Measurements from ENCODE around the gene SZRD1. TPM values are rescaled to one million over a fixed set of nuclear protein-coding genes. Genes with fewer than 3 reads are reported as not detected.

SZRD1 gene
- total and polyA plus RNA-seq, 4 donors, result 14.2 to 44.3 (median 25.0) TPM

- DNase-seq (ENCODE audit: low spot score), result no peak
- no peaks in the 10 kb centered on the region for H3K9me3 ChIP-seq (ENCODE audit: control insufficient read depth in 4 of 4, low read length in 3 of 4)
- no peak overlapping the region for H3K9ac ChIP-seq (ENCODE audit: low read depth in 1 of 2, low read length in 2 of 2)
- no peaks in the 10 kb centered on the region for H3K36me3 ChIP-seq (ENCODE audit: control insufficient read depth in 4 of 4, insufficient read depth in 3 of 4, low read depth in 1 of 4, low read length in 3 of 4)
- no peak overlapping the region for H3K4me3 ChIP-seq (ENCODE audit: low read depth in 1 of 3, low read length in 3 of 3)
- H3K27me3 ChIP-seq (ENCODE audit: control insufficient read depth in 4 of 4, insufficient read depth in 4 of 4, low read length in 3 of 4), result no peaks in the 10 kb centered on the region
- H3K27ac ChIP-seq (ENCODE audit: low read depth in 1 of 2, low read length in 2 of 2), result no peak overlapping the region
- WGBS, result 97% methylated on average over 5 of the region's 5 CpGs
- no peak for TF ChIP-seq YY1 (IDR thresholded peaks at IDR 0.05)
- TF ChIP-seq CTCF (IDR thresholded peaks at IDR 0.05; ENCODE audit: low read depth, low read length, missing input control), result no peak
- no peak for TF ChIP-seq ATF3 (IDR thresholded peaks at IDR 0.05)
- no peak for TF ChIP-seq SP1 (IDR thresholded peaks at IDR 0.05)
- no peak for TF ChIP-seq REST (IDR thresholded peaks at IDR 0.05)
- no peak for TF ChIP-seq ZBTB33 (IDR thresholded peaks at IDR 0.05)
- no peak for TF ChIP-seq NR2F2 (IDR thresholded peaks at IDR 0.05)
- TF ChIP-seq GABPA (IDR thresholded peaks at IDR 0.05 in 1 of 2, conservative IDR thresholded peaks at IDR 0.05 in 1 of 2), result no peak
- TF ChIP-seq RXRA (IDR thresholded peaks at IDR 0.05), result no peak
- TF ChIP-seq FOXA1 (IDR thresholded peaks at IDR 0.05), result no peak
- TF ChIP-seq TAF1 (conservative IDR thresholded peaks at IDR 0.05), result no peak
- no peak for TF ChIP-seq RAD21 (IDR thresholded peaks at IDR 0.05)
- no peak for TF ChIP-seq JUND (IDR thresholded peaks at IDR 0.05)
- TF ChIP-seq HNF4A (conservative IDR thresholded peaks at IDR 0.05), result no peak
- peaks cover 0 to 3% (median 0%) of the 10 kb centered on the region in 4 donors for H3K4me1 ChIP-seq (ENCODE audit: control insufficient read depth in 4 of 4, insufficient read depth in 4 of 4, low read length in 3 of 4)
Measured at GRCh38 chr1:16338961-16339360, 28.1 kb upstream of the SZRD1 start.

- TF ChIP-seq CTCF (IDR thresholded peaks at IDR 0.05; ENCODE audit: low read depth, low read length, missing input control) (no peak), NR2F2 (IDR thresholded peaks at IDR 0.05) (no peak), YY1 (IDR thresholded peaks at IDR 0.05) (no peak), GABPA (IDR thresholded peaks at IDR 0.05 in 1 of 2, conservative IDR thresholded peaks at IDR 0.05 in 1 of 2) (no peak), ATF3 (IDR thresholded peaks at IDR 0.05) (no peak), ZBTB33 (IDR thresholded peaks at IDR 0.05) (no peak), HNF4A (conservative IDR thresholded peaks at IDR 0.05) (no peak), SP1 (IDR thresholded peaks at IDR 0.05) (no peak), FOXA2 (IDR thresholded peaks at IDR 0.05) (no peak), RXRA (IDR thresholded peaks at IDR 0.05) (no peak), JUND (IDR thresholded peaks at IDR 0.05) (no peak)
- H3K9me3 ChIP-seq (ENCODE audit: control insufficient read depth in 4 of 4, low read length in 3 of 4), result no peaks in the 10 kb centered on the region
- no peaks in the 10 kb centered on the region for H3K27me3 ChIP-seq (ENCODE audit: control insufficient read depth in 4 of 4, insufficient read depth in 4 of 4, low read length in 3 of 4)
- H3K9ac ChIP-seq (ENCODE audit: low read depth in 1 of 2, low read length in 2 of 2), result no peak overlapping the region
- DNase-seq (ENCODE audit: low spot score), result no peak
- no peaks in the 10 kb centered on the region for H3K36me3 ChIP-seq (ENCODE audit: control insufficient read depth in 4 of 4, insufficient read depth in 3 of 4, low read depth in 1 of 4, low read length in 3 of 4)
- no peaks in the 10 kb centered on the region for H3K4me1 ChIP-seq (ENCODE audit: control insufficient read depth in 4 of 4, insufficient read depth in 4 of 4, low read length in 3 of 4)
- no peak overlapping the region for H3K27ac ChIP-seq (ENCODE audit: low read depth in 1 of 2, low read length in 2 of 2)
- H3K4me3 ChIP-seq (ENCODE audit: low read depth in 1 of 3, low read length in 3 of 3), result no peak overlapping the region
- WGBS, result 95% methylated on average over 1 of the region's 1 CpG
Measured at GRCh38 chr1:16340673-16341072, 26.4 kb upstream of the SZRD1 start.

All from liver (tissue), 9 donors.